KOPT-K1 (cell line): ENCODE data around the gene RAB39A.

Source experiments
- H3K27ac ChIP-seq: fragments of 200-600 bp; sonication (generic); 2 replicates; pipeline ENCODE4 v1.5.1; 2016; ENCODE audit warnings: antibody characterized with exemption, mild to moderate bottlenecking, low read depth, low read length; ENCODE audit not compliant: poor library complexity, severe bottlenecking
- H3K36me3 ChIP-seq: fragments of 200-600 bp; sonication (generic); 2 replicates; pipeline ENCODE4 v1.5.1; 2017; ENCODE audit warnings: antibody characterized with exemption, mild to moderate bottlenecking, low read length, moderate library complexity; ENCODE audit not compliant: insufficient read depth
- H3K9me3 ChIP-seq: fragments of 200-600 bp; sonication (generic); 2 replicates; pipeline ENCODE4 v1.5.1; 2017; ENCODE audit warnings: antibody characterized with exemption, low read length, mild to moderate bottlenecking; ENCODE audit not compliant: insufficient read depth, poor library complexity, severe bottlenecking

The RAB39A gene

GRCh38 chr11:107998761-107999160 is 70.5 kb downstream of the RAB39A start:
- no peak overlapping the region for H3K27ac ChIP-seq

GRCh38 chr11:107999759-108000455 is 71.7 kb downstream of the RAB39A start:
- H3K9me3 ChIP-seq: no peaks in the 10 kb centered on the region
- no peaks in the 10 kb centered on the region for H3K36me3 ChIP-seq
- H3K27ac ChIP-seq: no peak overlapping the region

More at GRCh38 chr11:107998761-107999160, 70.5 kb downstream of the RAB39A start:
- H3K9me3 ChIP-seq: no peaks in the 10 kb centered on the region
- no peaks in the 10 kb centered on the region for H3K36me3 ChIP-seq

GRCh38 chr11:108002476-108002875 is 74.2 kb downstream of the RAB39A start:
- Histone ChIP-seq H3K9me3 (no peaks in the 10 kb centered on the region), H3K27ac (no peak overlapping the region), H3K36me3 (no peaks in the 10 kb centered on the region)

- Histone ChIP-seq H3K36me3 (no peaks in the 10 kb centered on the region), H3K9me3 (no peaks in the 10 kb centered on the region), H3K27ac (no peak overlapping the region)
Measured at GRCh38 chr11:108003623-108004022, 75.4 kb downstream of the RAB39A start.

- no peaks in the 10 kb centered on the region for H3K9me3 ChIP-seq
- H3K36me3 ChIP-seq: peaks cover 22% of the 10 kb centered on the region
- H3K27ac ChIP-seq: no peak overlapping the region
Measured at GRCh38 chr11:108007819-108008218, 79.6 kb downstream of the RAB39A start.

GRCh38 chr11:108008656-108009496 is 80.6 kb downstream of the RAB39A start, which contains the start of gene CUL5:
Gene CUL5, plus strand, starts transcription at chr11:108008898. Its CDS starts 451 bp downstream, at chr11:108009349.
- H3K36me3 ChIP-seq: peaks cover 32% of the 10 kb centered on the region
- H3K27ac ChIP-seq: peak within 1 kb of the TSS; percentile 94
- H3K9me3 ChIP-seq: no peaks in the 10 kb centered on the region

GRCh38 chr11:108009497-108010370 is 81.5 kb downstream of the RAB39A start:
- no peaks in the 10 kb centered on the region for H3K9me3 ChIP-seq
- peak overlapping the region; percentile 94 for H3K27ac ChIP-seq

GRCh38 chr11:108012139-108012725 is 84.0 kb downstream of the RAB39A start:
- peaks cover 50% of the 10 kb centered on the region for H3K36me3 ChIP-seq
- H3K27ac ChIP-seq: no peak overlapping the region
- H3K9me3 ChIP-seq: no peaks in the 10 kb centered on the region

More at GRCh38 chr11:108009497-108010370, 81.5 kb downstream of the RAB39A start:
- H3K36me3 ChIP-seq: peaks cover 37% of the 10 kb centered on the region
